Activated CD8-positive, alpha-beta T cell treated with anti-CD3 and anti-CD28 coated beads for 36 hours (primary cell): Measurements from ENCODE around the gene NRGN. TPM values are rescaled to one million over a fixed set of nuclear protein-coding genes. Genes with fewer than 3 reads are reported as not detected.
A peak's percentile ranks its signal among the peaks of the same experiment; 100 is the strongest.

Experiments
- ATAC-seq: fragments of 200-7000 bp; cut with Tn5 transposase; one replicate; pipeline ENCODE4 v1.10.0; 2021; ENCODE audit warnings: mild to moderate bottlenecking, moderate library complexity
- CTCF ChIA-PET: fragments of 350-600 bp; sonication (Branson Sonifier 250); formaldehyde crosslinking; loops from one replicate; lab custom pipeline; 2021; ENCODE audit warnings: antibody characterized with exemption; lab: Charles Lee
- POLR2A ChIA-PET: fragments of 350-600 bp; sonication (Branson Sonifier 250); formaldehyde crosslinking; loops from one replicate; lab custom pipeline; 2021; ENCODE audit warnings: antibody characterized with exemption; lab: Charles Lee
- DNase-seq: peaks from one replicate; pipeline ENCODE4 v3.0.0-alpha.2; 2020
- H3K27ac Mint-ChIP-seq: one replicate; pipeline ENCODE4 v1.8.0; 2021; ENCODE audit warnings: mild to moderate bottlenecking, mixed read lengths
- H3K27me3 Mint-ChIP-seq: one replicate; pipeline ENCODE4 v1.8.0; 2021; ENCODE audit warnings: mixed read lengths
- H3K36me3 Mint-ChIP-seq: one replicate; pipeline ENCODE4 v1.8.0; 2021; ENCODE audit warnings: low read depth, mixed read lengths
- H3K4me1 Mint-ChIP-seq: one replicate; pipeline ENCODE4 v1.8.0; 2021; ENCODE audit warnings: low read depth, mixed read lengths
- H3K4me3 Mint-ChIP-seq: one replicate; pipeline ENCODE4 v1.8.0; 2021; ENCODE audit warnings: mild to moderate bottlenecking, moderate library complexity, mixed read lengths
- H3K9me3 Mint-ChIP-seq: one replicate; pipeline ENCODE4 v1.8.0; 2021; ENCODE audit warnings: mixed read lengths
- CTCF ChIP-seq: fragments of 200-600 bp; IDR thresholded peaks from one replicate; pipeline ENCODE4 v1.8.0; 2022; ENCODE audit warnings: antibody characterized with exemption, mild to moderate bottlenecking
- intact Hi-C: fragments of 100-400 bp; cut with micrococcal nuclease; formaldehyde crosslinking; loops from one replicate; pipeline ENCODE4 v1.10.0; 2022
- total RNA-seq, 2 experiments: library from RNA; stranded (reverse); gene quantifications; one replicate each; pipeline ENCODE4 v1.2.3, GENCODE V29; 2021

Gene NRGN
- total RNA-seq, 2 experiments from 2014 or later: 5.7 to 6.4 TPM

DNA sequence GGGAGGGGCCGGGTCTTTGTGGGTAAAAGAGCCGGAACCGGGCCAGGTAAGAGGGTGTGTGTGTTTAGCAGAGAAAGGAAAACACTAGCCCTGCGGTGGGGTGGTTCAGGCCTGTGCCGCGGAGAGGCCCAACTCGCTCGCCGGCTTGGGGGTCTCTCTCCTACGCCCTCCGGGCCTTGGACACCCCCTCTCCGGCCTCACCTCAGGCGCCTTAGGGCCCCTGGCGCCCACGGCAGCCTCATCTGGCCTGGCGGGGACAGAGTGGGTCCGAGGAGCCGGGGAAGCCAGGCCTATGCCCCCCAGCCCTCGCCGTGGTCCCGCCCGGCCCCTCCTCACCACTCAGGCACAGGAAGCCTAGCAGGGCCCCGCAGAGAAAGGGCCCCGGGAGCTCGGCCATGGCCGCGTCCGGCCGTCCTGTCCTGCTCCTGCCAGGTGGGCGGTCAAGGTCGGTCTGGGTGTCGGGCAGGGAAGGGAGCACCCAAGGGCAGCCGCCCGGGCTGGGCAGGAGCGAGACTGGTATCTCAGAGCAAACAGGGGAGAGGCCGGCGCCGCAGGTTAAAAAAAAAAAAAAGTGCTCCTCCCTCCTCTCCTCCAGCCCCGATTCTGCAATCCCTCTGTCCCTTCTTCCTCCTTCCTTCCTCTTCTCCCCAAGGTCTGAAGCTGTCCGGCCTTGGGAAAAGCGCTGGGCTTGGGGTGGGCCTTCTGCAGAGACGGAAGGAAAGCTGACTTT, 12.2 kb downstream of the NRGN start, which contains the start of gene VSIG2:
VSIG2 (minus strand) TSS at position 515 of the 730 bp plus-strand sequence; CDS start at position 397, 118 bp downstream.
- DNase-seq (no peak), ATAC-seq (no peak)
- H3K4me1 Mint-ChIP-seq: peaks cover 1% of the 10 kb centered on the region
- H3K27me3 Mint-ChIP-seq: peaks cover 10% of the 10 kb centered on the region
- intact Hi-C loops: no loop called here
- H3K27ac Mint-ChIP-seq: no peak within 1 kb of the TSS
- no peak for TF ChIP-seq CTCF
- ChIA-PET CTCF (interaction anchor here (0.7 to 2.7 kb wide), 4 partner anchors 11 to 115 kb away, joined by 3 to 10 read pairs (median 4); partner anchors contain the start of gene ESAM), POLR2A (interaction anchor here (1.8 kb wide), 1 partner anchor 11 kb away, joined by 5 read pairs; no protein-coding TSS in a partner anchor)
- peak within 1 kb of the TSS; percentile 47 for H3K4me3 Mint-ChIP-seq
- no peaks in the 10 kb centered on the region for H3K36me3 Mint-ChIP-seq
- no peaks in the 10 kb centered on the region for H3K9me3 Mint-ChIP-seq

DNA sequence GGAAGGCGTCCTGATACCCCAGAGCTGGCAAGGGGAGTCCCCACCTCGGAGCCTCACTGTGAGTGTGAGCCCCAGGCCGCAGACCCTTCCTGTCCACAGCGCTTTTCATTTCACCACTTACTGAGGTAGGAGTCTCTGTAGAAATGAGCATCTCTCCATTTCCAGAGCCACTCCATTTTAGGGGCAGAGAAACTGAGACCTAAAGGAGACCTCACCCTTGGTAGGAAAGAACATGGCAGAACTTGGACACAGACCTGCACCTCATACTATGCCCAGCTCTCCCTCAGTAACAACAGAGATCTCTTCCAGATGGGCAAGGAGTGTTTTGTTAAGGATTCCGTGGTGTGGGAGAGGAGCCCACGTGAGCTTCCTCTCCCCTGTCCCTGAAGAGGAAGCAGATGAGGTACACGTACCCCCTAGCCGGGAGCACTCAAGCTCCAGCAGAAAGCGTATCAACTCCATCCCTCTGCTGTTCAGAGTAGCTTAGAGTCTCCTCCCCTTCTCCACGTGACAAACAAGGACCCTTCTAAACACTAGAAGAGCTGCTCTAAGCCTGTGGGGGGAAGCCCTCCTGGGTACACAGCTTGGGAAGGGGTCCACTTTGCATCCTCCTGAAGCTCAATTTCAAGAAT, 12.8 kb downstream of the NRGN start:
- H3K27me3 Mint-ChIP-seq: peaks cover 13% of the 10 kb centered on the region
- CTCF ChIA-PET: interaction anchor here (0.7 to 2.7 kb wide), 6 partner anchors 8 to 114 kb away, joined by 3 to 10 read pairs (median 4); partner anchors contain the start of gene ESAM
- no peaks in the 10 kb centered on the region for H3K4me1 Mint-ChIP-seq
- no peak for TF ChIP-seq CTCF
- H3K36me3 Mint-ChIP-seq: no peaks in the 10 kb centered on the region
- POLR2A ChIA-PET: interaction anchor here (1.0 to 1.8 kb wide), 2 partner anchors 10 to 12 kb away, joined by 4 to 5 read pairs; no protein-coding TSS in a partner anchor
- intact Hi-C loops: no loop called here
- no peaks in the 10 kb centered on the region for H3K9me3 Mint-ChIP-seq
- ATAC-seq (peak; percentile 48), DNase-seq (no peak)
- H3K4me3 Mint-ChIP-seq: peak overlapping the region; percentile 47
- no peak overlapping the region for H3K27ac Mint-ChIP-seq

DNA sequence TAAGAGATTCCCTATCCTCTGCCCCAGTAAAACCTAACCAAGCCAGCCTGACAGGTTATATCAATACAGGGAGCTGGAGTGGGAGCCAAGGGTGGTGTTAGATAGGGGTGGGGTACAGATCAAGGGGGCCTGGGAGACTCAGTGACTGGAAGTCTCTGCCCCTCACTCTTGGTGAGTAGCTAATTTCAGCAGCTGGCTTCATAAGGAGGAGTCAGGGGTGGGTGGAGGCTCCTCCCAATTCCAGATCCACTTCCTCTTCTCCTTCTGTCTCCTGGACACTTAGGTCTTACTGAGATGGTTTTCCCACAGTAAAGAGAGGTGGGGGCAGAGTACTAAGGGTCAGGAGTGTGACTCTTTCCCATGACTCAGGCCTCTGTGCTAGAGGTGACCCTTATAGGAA, 13.5 kb downstream of the NRGN start:
- H3K27me3 Mint-ChIP-seq: peaks cover 17% of the 10 kb centered on the region
- intact Hi-C loops: no loop called here
- no peak for DNase-seq
- TF ChIP-seq CTCF: no peak
- peaks cover under 1% of the 10 kb centered on the region for H3K4me1 Mint-ChIP-seq
- H3K9me3 Mint-ChIP-seq: no peaks in the 10 kb centered on the region
- ChIA-PET CTCF (interaction anchor here (0.9 to 2.7 kb wide), 5 partner anchors 8 to 113 kb away, joined by 3 to 10 read pairs (median 4); partner anchors contain the start of gene ESAM), POLR2A (interaction anchor here (0.6 to 1.8 kb wide), 3 partner anchors 10 to 13 kb away, joined by 3 to 5 read pairs (median 4); no protein-coding TSS in a partner anchor)
- H3K27ac Mint-ChIP-seq: no peak overlapping the region
- no peak for ATAC-seq
- no peak overlapping the region for H3K4me3 Mint-ChIP-seq
- H3K36me3 Mint-ChIP-seq: no peaks in the 10 kb centered on the region

DNA sequence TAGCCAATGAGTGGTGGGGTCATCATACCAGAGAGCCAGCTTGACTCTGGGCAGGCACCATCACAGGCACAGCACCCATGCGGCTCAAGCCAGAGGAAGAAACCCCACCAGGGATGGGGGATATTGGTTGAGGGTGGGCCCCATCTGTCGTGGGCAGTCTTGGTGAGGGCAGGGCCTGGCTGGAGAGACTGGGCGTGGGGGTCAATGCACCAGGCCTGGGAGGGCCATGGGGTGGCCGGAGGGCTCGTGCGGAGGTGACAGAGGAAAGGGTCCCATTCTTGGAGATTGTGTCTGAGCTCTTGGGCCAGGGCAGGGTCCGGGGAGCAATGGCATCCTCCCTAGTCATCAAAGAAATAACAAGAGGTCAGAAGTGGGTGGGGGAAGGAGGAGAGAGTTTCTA, 13.9 kb downstream of the NRGN start:
- intact Hi-C loops: no loop called here
- H3K27me3 Mint-ChIP-seq: peaks cover 21% of the 10 kb centered on the region
- DNase-seq (no peak), ATAC-seq (no peak)
- H3K4me3 Mint-ChIP-seq: no peak overlapping the region
- no peak overlapping the region for H3K27ac Mint-ChIP-seq
- H3K4me1 Mint-ChIP-seq: peaks cover 5% of the 10 kb centered on the region
- CTCF ChIA-PET: interaction anchor here (0.8 to 2.7 kb wide), 4 partner anchors 9 to 85 kb away, joined by 3 to 10 read pairs (median 4); partner anchors contain the start of gene ESAM
- POLR2A ChIA-PET: interaction anchor here (0.6 to 1.8 kb wide), 3 partner anchors 9 to 13 kb away, joined by 3 to 5 read pairs (median 4); no protein-coding TSS in a partner anchor
- no peaks in the 10 kb centered on the region for H3K36me3 Mint-ChIP-seq
- H3K9me3 Mint-ChIP-seq: no peaks in the 10 kb centered on the region
- TF ChIP-seq CTCF: no peak
